HG02840 (cell line): ENCODE results near the gene GNB4.

Source experiments
- ATAC-seq: cut with Tn5 transposase; IDR thresholded peaks from one replicate; pipeline ENCODE4 v1.9.1; 2021; ENCODE audit warnings: mild to moderate bottlenecking, moderate library complexity, moderate number of reproducible peaks; ENCODE audit not compliant: unreplicated experiment, low FRiP score

GNB4 gene

DNA sequence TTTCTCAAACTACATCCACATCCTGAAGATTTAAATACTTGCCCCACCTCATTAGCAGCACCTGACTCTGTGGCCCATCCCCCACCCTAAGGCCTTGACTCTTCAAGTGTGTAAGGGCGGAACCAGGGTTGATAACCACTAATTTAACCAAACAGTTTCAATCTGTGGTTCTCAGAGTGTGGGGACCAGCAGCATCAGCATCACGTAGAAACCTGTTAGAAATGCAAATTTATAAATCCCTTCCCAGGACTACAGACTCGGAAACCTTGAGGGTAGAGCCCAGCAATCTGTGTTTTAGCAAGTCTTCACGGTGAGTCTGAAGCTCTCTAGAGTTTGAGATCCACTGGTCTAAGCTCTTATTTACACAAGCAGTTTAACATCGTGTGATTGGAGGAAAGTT, 12.4 kb downstream of the GNB4 start:
- ATAC-seq: peak; percentile 69

DNA sequence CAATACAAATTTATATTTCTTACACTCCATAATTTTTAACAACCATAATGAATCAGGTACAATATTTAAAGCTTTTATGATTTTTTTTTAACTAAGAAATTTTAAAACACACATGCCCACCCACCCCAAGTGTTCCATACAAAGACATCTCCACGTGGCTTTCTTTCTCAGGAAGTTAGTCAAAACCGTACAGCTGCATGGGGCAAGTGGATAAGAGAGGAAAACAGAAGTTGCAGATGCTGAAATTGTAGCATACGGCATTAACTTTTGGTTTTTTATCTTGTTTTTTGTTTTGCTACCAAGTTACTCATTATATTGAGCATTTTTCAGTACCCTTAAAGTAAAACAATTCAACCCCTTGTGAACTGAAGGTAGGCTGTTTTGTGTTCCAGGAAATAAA, 14.8 kb downstream of the GNB4 start:
- no peak for ATAC-seq

DNA sequence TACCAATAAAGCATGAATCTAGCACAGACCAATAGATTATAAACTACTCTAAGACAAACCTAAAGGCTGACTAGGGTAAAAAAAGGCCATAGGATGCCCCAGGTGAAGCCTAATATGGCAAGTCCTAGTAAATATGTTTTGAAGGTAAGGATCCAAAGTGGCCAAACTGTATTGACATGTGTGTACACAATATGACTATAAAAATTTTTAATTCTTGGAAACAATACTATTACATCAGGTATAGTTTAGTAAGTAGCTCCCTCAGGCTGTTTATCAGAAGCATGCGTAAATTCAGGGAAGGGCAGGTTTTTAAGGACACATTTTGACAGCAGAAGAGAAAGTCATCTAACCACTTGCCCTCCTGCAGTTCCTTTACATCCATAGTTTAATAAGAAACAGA, 18.8 kb downstream of the GNB4 start:
- no peak for ATAC-seq

DNA sequence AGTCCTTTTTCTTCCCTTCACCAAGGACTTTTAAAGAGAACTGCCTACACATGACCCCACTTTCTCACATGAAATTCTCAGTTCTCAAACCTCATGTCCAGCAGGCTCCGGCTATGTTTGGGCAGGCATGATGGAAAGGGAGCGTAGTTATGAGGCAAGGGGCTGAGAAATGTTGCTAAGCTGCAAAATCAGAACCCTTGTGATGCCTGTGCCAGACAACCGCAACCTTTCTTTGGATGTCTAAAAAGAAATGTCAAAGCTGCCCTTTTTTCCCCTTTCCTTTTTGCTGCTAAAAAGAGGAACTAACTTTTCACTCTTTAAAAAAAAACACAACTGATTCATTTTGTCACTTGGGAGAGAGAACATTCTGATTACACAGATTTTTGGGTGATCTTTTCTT, 19.2 kb downstream of the GNB4 start:
- no peak for ATAC-seq

DNA sequence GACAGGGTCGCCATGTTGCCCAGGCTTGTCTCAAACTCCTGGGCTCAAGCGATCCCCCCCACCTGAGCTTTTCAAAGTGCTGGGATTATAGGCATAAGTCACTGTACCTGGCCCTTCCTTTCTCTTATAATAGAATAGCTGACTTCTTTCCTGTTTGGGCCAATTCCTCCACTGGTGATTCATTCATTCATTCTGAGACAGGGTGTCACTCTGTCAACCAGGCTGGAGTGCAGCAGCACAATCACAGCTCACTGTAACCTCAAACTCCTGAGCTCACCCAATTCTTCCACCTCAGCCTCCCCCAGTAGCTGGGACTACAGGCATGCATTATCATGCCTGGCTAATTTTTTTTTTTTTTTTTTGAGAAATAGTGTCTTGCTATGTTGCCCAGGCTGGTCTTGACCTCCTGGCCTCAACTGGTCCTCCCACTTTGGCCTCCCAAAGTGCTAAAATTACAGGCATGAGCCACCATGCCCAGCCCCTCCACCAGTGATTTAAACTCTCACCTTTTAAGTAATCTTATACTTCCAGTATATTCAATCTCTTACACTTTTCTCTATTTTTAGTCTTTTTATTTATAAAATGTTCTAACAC, 20.9 kb downstream of the GNB4 start:
- no peak for ATAC-seq

DNA sequence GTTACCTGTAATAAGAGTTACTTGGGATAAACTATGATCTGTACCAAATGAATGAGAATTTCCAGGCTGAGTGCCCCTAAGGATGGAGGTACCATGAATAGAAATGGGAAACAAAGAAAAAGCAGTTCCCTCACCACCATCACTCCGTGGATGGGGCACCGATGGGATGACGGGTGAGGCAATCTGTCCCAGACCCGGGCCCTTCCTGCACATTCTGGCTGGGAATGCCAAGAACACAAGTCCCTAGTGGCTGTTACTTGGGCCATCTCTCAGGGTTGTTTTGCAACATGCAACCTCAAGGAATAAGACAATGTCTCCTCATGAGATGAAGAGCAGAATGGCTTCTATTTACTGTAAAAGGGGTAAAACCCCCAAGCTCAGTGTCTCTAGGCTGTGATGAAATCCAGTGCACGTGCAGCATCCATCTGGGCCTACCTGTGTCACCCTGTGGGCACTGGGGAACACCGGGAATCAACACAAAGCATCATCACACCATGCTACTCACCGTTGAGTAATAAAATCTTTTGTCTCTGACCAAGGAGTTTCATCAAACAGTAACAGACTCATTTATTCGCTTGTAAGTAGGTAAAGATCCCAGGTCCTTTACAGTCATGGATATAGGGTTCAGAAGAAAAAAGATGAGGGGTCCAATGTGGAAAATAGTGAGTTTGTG, 22.3 kb downstream of the GNB4 start:
- ATAC-seq: no peak

DNA sequence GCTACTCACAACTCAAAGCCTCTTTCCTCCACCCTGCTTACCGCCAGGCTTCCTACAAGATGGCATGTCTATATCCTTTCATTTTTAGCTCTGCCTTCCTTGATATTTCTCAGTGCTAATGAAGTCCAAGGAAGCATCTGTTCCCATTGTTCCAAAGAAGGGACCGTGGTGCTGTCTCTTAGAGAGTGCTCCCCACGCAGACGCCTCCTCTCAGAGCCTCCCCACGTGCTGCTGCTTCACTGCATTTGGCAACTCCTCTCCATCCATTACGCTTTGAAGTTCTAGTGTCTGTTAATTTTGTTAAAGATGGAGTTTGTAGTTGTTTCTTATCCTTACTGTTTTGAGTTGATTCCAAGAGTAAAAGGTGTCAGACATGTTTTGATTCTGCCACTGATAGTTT, 26.2 kb downstream of the GNB4 start:
- ATAC-seq: no peak

DNA sequence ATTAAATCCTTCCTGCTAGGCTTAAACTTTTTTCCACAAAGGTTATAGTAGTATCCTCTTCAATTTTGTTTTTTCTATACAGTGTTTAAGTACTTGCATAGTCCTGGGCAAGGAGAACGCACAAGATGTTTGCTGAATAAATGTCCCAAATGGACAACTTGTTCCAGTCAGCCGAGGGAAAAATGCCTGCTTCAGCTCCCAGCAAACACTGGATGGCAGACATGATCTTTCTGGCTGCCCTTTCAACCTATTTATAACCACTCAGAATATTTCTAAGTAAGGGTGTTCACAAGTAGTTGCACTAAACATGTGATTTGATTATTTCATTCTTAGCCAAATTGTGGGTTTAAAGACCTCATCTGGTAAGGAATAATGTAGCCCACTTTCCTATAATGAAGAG, 29.8 kb downstream of the GNB4 start:
- no peak for ATAC-seq

DNA sequence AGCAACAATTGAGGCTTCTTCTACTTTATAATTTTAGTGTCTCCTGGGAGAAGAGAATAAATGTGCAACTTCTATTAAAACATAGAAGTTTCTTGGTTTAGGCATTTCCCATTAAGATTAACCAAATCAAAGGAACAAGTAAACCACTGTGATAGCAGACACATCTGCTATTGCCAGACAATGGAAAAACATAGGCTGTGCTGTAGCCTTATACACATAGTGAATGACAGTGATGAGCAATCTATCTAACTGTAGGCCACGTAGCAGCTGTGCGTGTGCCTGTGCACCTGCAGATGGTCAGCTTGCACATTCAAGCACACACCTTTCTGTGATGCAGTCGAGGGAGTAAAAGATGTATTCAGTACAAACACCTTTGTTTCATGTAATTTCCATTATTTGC, 32.7 kb downstream of the GNB4 start:
- no peak for ATAC-seq

DNA sequence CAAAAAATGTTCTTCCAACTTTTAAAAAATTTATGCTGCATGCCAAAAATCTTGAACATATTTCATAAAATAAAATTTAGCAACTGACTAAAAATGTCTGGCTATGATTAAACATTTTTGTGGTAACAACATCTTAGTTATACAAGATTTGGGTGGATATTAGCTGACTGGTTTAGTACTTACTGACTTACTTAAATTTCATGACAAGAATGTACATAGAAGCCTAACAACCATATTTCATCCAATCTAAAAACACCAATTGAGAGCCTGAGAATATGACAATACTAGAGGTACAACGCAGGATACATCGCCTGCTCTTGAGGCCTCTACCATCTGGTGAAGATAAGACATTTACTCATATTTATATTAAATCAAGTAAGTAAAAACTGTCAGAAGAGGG, 34.6 kb downstream of the GNB4 start:
- no peak for ATAC-seq

DNA sequence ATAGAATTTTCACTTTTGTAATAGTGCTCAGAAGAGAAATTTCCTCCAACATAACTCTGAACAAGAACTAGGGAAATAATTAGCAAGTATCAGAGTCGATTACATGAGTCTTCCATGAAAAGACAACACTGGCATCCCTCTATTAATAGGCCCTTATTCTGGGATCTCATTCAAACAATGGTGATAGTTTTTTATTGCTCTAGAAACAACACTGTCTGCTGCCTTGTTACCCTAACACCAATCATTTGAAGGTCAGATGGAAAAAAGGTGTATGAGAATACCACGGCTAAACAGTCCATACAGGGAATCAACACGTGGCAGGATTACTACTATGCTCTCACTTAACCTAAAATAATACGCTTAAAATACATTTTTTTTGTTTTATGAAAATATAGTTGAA, 35.9 kb downstream of the GNB4 start:
- no peak for ATAC-seq

DNA sequence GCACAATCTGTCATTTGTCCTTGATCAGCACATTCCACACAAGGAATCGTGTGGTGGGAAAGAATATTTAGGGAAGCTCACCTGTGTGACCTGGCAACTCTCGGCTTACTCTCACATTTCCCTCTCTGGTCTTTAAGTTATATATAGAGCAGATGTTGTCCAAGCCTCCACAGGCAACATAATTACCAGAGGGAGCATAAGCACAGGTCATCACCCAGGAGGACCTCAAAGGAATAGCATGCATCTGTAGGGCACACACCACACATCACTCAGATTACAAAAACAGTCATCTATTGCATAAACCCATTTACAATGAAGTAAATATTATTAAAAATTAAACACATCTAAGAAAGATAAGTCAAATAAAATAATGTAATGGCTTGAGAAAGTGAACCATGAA, 36.5 kb downstream of the GNB4 start:
- no peak for ATAC-seq

DNA sequence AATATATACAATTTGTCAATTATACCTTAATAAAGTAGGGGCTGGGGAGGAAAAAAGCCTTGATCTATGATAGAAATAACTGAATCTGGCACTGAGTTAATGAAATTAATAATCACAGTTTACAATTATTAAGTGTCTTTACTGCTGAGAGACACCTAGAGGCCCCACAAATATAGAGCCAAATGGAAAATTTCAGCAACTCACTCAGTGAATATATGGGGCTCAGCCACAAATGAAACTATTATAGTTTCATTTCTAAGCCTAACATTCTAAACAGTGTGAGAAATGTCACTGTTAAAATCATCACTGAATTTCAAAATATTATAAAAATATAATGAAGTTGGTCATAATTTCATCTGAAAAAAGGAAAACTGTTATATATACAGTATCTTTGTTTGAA, 40.3 kb downstream of the GNB4 start:
- ATAC-seq: no peak

DNA sequence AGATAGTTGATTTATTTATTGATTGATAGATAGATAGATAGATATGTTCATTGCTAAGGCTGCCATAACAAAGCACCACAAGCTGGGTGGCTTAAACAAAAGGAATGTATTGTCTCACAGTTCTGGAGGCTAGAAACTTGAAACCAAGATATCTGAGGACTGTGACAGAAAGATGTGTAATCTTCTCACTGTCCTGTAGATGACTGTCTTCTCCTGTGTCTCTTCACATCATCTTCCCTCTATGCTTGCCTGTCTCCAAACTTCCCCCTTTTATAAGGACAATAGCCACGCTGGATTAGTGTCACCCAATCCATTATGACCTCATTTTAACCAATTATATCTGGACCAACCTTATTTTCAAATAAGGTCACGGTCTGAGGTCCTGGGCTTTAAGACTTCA, 40.9 kb downstream of the GNB4 start:
- ATAC-seq: no peak

DNA sequence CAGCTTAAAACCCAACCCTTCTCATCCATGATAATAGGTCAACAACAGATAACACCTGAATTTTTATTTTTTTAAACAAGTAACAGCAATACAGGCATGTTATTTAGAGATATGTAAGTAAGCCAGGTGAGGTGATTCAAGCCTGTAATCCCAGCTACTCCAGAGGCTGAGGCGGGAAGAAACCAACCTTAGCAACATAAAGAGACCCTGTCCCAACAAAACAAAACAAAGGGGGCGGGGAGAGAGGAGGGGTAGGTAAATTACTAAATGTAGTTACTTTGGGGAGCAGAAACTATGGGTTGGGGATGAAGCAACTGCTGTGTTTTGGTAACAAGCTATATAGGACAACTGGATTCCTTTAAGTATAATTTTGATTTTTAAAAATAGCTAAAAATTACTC, 47.0 kb downstream of the GNB4 start:
- no peak for ATAC-seq

DNA sequence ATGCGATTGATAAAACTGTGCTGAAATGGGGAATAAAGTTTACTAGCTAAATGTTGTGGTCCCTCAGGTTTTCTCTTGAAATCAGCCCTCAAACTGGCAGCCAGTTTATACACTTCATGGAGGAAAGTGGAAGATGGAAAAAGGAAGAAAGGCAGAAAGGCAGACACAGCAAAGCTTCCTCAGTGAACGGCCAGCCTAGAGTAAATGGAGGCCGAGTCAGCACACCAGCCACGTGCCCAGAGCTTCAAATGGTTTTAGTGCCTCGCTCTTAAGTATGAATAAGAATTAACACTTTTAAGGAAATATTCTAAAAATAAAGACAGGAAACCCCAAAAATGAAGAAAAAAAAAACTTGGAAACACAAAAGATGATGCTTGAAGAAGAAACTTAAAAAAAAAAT, 48.3 kb downstream of the GNB4 start:
- ATAC-seq: no peak

DNA sequence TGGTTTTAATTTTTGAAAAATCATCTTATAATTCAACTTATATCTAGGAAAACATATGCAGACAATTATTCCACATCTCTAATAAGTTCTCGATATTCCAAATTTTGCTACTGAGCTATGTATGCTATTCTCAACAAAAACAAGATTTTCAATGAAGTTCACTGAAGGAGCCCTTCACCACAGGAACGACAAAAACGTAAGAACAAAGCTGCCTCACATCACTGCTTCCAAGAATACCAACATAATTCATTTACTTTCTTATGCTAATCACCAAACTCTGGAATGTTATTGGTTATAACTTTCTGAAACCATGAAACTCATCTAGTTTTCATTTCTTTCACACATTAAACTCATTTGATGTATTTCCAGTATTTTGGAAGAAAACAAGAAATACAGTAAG, 49.7 kb downstream of the GNB4 start:
- ATAC-seq: no peak

DNA sequence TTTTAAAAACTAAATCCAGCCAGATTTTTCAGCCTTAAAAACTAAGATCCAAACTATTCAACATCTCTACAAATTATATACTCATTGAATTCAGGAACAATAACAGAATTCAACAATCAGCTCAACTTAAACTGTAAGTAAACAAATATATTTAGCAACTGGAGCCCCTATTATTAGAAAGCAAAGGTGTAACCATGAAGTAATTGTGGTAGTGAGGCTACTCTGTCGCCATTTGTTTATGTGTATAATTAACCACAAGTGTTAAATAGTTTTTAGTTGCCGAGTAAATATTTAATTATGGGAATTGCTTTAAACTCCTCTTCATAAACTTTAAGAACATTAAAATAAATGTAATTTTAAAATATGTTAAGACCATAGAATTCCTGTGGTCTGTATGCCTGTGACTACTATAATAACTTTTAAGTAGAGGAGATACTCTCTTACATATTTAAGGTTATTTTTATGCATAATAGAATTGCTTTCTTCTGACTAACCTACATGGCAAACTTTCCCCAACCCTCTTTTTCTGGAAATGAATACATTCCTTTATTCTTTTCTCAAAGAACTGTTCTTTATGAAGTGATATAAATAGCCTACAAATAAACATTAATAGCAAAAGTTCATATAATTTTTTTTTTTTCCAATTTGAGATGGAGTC, 52.6 kb downstream of the GNB4 start:
- no peak for ATAC-seq

DNA sequence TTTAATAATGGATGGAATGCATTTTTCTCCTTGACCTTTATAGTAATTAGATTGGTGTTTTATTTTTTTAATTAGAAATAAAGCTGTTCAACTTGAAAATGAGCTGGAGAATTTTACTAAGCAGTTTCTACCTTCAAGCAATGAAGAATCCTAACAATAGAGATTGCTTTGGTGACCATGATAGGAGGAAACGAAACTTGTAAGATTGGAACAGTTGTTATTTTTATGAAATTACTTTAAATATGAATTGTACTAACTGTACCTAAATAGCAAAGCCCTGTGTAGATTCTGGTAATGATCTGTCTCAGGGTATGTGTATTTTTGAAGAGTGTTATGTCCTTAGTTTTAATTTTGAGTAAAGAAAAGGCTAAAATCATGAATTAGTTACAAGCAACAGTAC, 59.4 kb downstream of the GNB4 start:
- ATAC-seq: no peak

DNA sequence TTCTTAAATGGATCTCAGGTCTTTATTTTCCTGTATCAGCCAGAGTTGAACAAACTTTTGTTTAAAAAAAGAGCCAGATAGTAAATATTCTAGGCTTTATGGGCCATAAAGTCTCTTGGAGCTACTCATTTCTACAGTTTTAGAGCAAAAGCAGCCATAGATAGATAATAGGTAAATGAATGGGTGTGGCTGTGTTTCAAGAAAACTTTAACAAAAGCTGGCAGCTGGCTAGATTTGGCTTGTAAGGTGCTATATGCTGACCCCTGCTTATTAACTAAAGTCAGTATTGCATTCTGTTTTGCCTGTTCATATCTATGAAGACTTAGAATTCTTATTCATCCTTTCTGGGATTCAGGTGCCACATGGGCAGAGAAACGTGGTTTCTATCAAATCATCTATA, 74.8 kb downstream of the GNB4 start:
- no peak for ATAC-seq

DNA sequence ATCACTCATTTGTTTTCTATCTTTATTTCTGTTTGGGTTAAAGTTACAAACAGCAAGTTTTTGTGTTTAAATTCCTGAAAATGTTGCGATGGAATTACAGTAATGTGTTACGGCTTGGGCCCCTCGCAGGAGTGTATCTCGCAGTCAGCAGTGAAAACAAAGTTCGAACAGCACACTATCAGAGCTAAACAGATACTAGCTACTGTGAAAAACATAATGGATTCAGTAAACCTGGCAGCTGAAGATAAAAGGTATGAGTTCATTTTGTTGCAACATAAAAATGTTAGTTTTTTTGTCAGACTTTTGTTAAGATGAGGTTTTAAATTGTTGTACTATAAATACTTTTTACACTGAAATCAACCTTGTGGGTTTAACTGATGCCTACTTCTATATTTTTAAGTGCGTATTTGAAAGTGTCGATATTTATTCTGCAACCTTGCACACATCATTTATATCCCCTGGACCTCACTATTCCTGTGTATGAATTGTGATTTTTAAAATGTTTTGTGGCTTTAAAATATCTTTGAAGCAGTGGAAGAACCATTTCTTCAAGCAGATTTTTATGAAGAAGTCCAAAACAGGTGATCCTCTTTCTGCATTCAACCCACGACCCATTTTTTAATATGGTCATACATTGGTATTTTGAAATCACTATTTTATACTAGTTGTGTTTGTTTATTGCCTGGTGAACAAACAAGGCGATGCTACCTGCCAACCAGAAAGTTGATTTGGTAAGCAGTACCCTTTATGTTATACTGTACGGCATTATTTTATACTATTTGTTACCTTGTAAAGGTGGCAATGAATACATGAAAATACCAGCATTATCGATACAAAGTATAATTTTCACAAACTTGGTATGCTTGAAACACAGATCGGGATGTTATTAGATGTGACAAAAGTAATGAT, 75.9 kb downstream of the GNB4 start:
- no peak for ATAC-seq
